ENCODE results near the gene TMX2. TPM values are rescaled to one million over a fixed set of nuclear protein-coding genes. Genes with fewer than 3 reads are reported as not detected.

Gene TMX2
- polyA plus RNA-seq, 3 donors = 28.9 to 71.6 (median 52.9) TPM

GRCh38 chr11:57667117-57667735 lies 45.2 kb upstream of the TMX2 start:
- peak; percentile 98 to 99 (median 98) for DNase-seq
- peak overlapping the region; percentile 98 to 99 for H3K27ac ChIP-seq (ENCODE audit: low read depth in 1 of 2, low read length in 2 of 2)
- H3K9me3 Mint-ChIP-seq = peaks cover 0 to 2% (median 0%) of the 10 kb centered on the region in 7 donors
- peaks cover 42% of the 10 kb centered on the region for H3K79me2 ChIP-seq (ENCODE audit: insufficient read depth, low read length)
- peaks cover 39% of the 10 kb centered on the region for H4K20me1 ChIP-seq (ENCODE audit: insufficient read depth, low read length)
- H3K27me3 ChIP-seq (ENCODE audit: control insufficient read depth in 2 of 2, insufficient read depth in 2 of 2, low read length in 2 of 2) = no peaks in the 10 kb centered on the region
- peak overlapping the region; percentile 99 to 100 (median 100) for H3K27ac Mint-ChIP-seq
- H3K4me3 ChIP-seq (replicated peaks in 1 of 3; ENCODE audit: low read depth in 2 of 3, low read length in 3 of 3) = peak overlapping the region; percentile 74 to 99 (median 90)
- H3K36me3 ChIP-seq (replicated peaks in 1 of 2; ENCODE audit: control insufficient read depth in 1 of 2, insufficient read depth in 2 of 2, low read length in 2 of 2) = peaks cover 15 to 21% of the 10 kb centered on the region in 2 donors
- H3K4me1 Mint-ChIP-seq = peaks cover 28% of the 10 kb centered on the region
- peaks cover 22 to 28% of the 10 kb centered on the region in 2 donors for H3K4me1 ChIP-seq (ENCODE audit: control insufficient read depth in 1 of 2, insufficient read depth in 2 of 2, low read length in 2 of 2)
- H2AFZ ChIP-seq (ENCODE audit: insufficient read depth, low read depth, low read length, poor library complexity, severe bottlenecking) = peak overlapping the region; percentile 96
- H3K36me3 Mint-ChIP-seq = peaks cover 16 to 18% of the 10 kb centered on the region in 2 donors
- peak overlapping the region; percentile 99 for H3K9ac ChIP-seq (ENCODE audit: insufficient read depth, low read length, poor library complexity, severe bottlenecking)
- intact Hi-C loops (cut with micrococcal nuclease) = loop anchor here (1.0 to 10.0 kb wide), 6 partner anchors 10 to 908 kb away; partner anchors contain the start of genes CLP1 (in 1 of the 2), LPXN (in 1 of the 2), MED19 (in 1 of the 2) and TMX2 (in 1 of the 2)
- no peaks in the 10 kb centered on the region for H3K27me3 Mint-ChIP-seq (ENCODE audit: low read depth in 3 of 3)
- no peak for TF ChIP-seq CTCF (IDR thresholded peaks at IDR 0.05)
- no peaks in the 10 kb centered on the region for H3K9me3 ChIP-seq (replicated peaks in 1 of 2; ENCODE audit: control insufficient read depth in 1 of 2, insufficient read depth in 1 of 2, low read length in 2 of 2)
- H3K4me3 Mint-ChIP-seq = peak overlapping the region; percentile 96 to 97
- H3K4me2 ChIP-seq (replicated peaks; ENCODE audit: extremely low read depth, low read length, poor library complexity, severe bottlenecking) = peak overlapping the region; percentile 90
- 0% methylated on average over 14 of the region's 29 CpGs for WGBS (ENCODE audit: insufficient coverage)

- DNase-seq = peak; percentile 95 to 100 (median 100)
- peak within 1 kb of the TSS; percentile 96 to 97 for H3K4me3 Mint-ChIP-seq
- Histone ChIP-seq H4K20me1 (ENCODE audit: insufficient read depth, low read length) (peaks cover 46% of the 10 kb centered on the region), H3K9ac (ENCODE audit: insufficient read depth, low read length, poor library complexity, severe bottlenecking) (peak within 1 kb of the TSS; percentile 99), H2AFZ (ENCODE audit: insufficient read depth, low read depth, low read length, poor library complexity, severe bottlenecking) (peak within 1 kb of the TSS; percentile 96), H3K4me3 (replicated peaks in 1 of 3; ENCODE audit: low read depth in 2 of 3, low read length in 3 of 3) (peak within 1 kb of the TSS; percentile 74 to 99 (median 90)), H3K36me3 (replicated peaks in 1 of 2; ENCODE audit: control insufficient read depth in 1 of 2, insufficient read depth in 2 of 2, low read length in 2 of 2) (peaks cover 15 to 21% of the 10 kb centered on the region in 2 donors), H3K9me3 (replicated peaks in 1 of 2; ENCODE audit: control insufficient read depth in 1 of 2, insufficient read depth in 1 of 2, low read length in 2 of 2) (no peaks in the 10 kb centered on the region), H3K4me1 (ENCODE audit: control insufficient read depth in 1 of 2, insufficient read depth in 2 of 2, low read length in 2 of 2) (peaks cover 22 to 28% of the 10 kb centered on the region in 2 donors), H3K4me2 (replicated peaks; ENCODE audit: extremely low read depth, low read length, poor library complexity, severe bottlenecking) (peak within 1 kb of the TSS; percentile 90), H3K79me2 (ENCODE audit: insufficient read depth, low read length) (peaks cover 49% of the 10 kb centered on the region), H3K27me3 (ENCODE audit: control insufficient read depth in 2 of 2, insufficient read depth in 2 of 2, low read length in 2 of 2) (no peaks in the 10 kb centered on the region), H3K27ac (ENCODE audit: low read depth in 1 of 2, low read length in 2 of 2) (peak within 1 kb of the TSS; percentile 98 to 99)
- no peaks in the 10 kb centered on the region for H3K27me3 Mint-ChIP-seq (ENCODE audit: low read depth in 3 of 3)
- H3K27ac Mint-ChIP-seq = peak within 1 kb of the TSS; percentile 99 to 100 (median 100)
- intact Hi-C loops (cut with micrococcal nuclease) = loop anchor here (1.0 to 10.0 kb wide), 6 partner anchors 11 to 907 kb away; partner anchors contain the start of genes MED19 (in 2 of the 2), TMX2 (in 2 of the 2), CLP1 (in 1 of the 2) and LPXN (in 1 of the 2)
- peaks cover 16 to 18% of the 10 kb centered on the region in 2 donors for H3K36me3 Mint-ChIP-seq
- peaks cover 0 to 2% (median 0%) of the 10 kb centered on the region in 7 donors for H3K9me3 Mint-ChIP-seq
- peaks cover 28% of the 10 kb centered on the region for H3K4me1 Mint-ChIP-seq
- WGBS (ENCODE audit: insufficient coverage) = under 1% methylated on average over 93 of the region's 96 CpGs
- TF ChIP-seq CTCF (IDR thresholded peaks at IDR 0.05) = peak; percentile 53
These were observed 44.5 kb upstream of the TMX2 start, which contains the start of gene ZDHHC5 for GRCh38 chr11:57667736-57668433. ZDHHC5 (plus strand) TSS chr11:57668114; CDS start chr11:57673091, 4,977 bp downstream.
